Neural progenitor cell (in vitro differentiated cells): Measurements from ENCODE around the gene HIVEP2. TPM values are rescaled to one million over a fixed set of nuclear protein-coding genes. Genes with fewer than 3 reads are reported as not detected.

Source experiments
- DNase-seq: peaks from one replicate; pipeline ENCODE4 v3.0.0-alpha.2; 2016; ENCODE audit warnings: low spot score
- H2AFZ ChIP-seq: fragments of 200-600 bp; sonication (generic); replicated peaks from 2 replicates; pipeline ENCODE4 v1.6.1; 2016; ENCODE audit warnings: antibody characterized with exemption
- H3F3A ChIP-seq: fragments of 200-600 bp; sonication (generic); 2 replicates; pipeline ENCODE4 v1.6.1; 2016; ENCODE audit warnings: antibody characterized with exemption, low read depth
- H3K27ac ChIP-seq: fragments of 200-600 bp; sonication (generic); 2 replicates; pipeline ENCODE4 v1.5.1; 2016; ENCODE audit warnings: mild to moderate bottlenecking
- H3K27me3 ChIP-seq: fragments of 200-600 bp; sonication (generic); 2 replicates; pipeline ENCODE4 v1.6.1; 2016; ENCODE audit warnings: mild to moderate bottlenecking, moderate library complexity
- H3K36me3 ChIP-seq: fragments of 200-600 bp; sonication (generic); 2 replicates; pipeline ENCODE4 v1.5.1; 2016
- H3K4me1 ChIP-seq: fragments of 200-600 bp; sonication (generic); 2 replicates; pipeline ENCODE4 v1.6.1; 2016; ENCODE audit warnings: mixed run types
- H3K4me2 ChIP-seq: fragments of 200-600 bp; sonication (generic); 2 replicates; pipeline ENCODE4 v1.6.1; 2016
- H3K4me3 ChIP-seq: fragments of 200-600 bp; sonication (generic); 2 replicates; pipeline ENCODE4 v1.5.1; 2016
- H3K79me2 ChIP-seq: fragments of 200-600 bp; sonication (generic); 2 replicates; pipeline ENCODE4 v1.6.1; 2016; ENCODE audit warnings: low read depth
- H3K9ac ChIP-seq: fragments of 200-600 bp; sonication (generic); 2 replicates; pipeline ENCODE4 v1.6.1; 2016
- H3K9me3 ChIP-seq: fragments of 200-600 bp; sonication (generic); 2 replicates; pipeline ENCODE4 v1.5.1; 2016; ENCODE audit warnings: low read depth
- H4K20me1 ChIP-seq: fragments of 200-600 bp; sonication (generic); 2 replicates; pipeline ENCODE4 v1.6.1; 2016; ENCODE audit warnings: low read depth
- H3K27ac Mint-ChIP-seq: 3 replicates; pipeline ENCODE4 v1.8.0; 2021; ENCODE audit warnings: mixed read lengths
- H3K27me3 Mint-ChIP-seq: 2 replicates; pipeline ENCODE4 v1.8.0; 2022; ENCODE audit warnings: low read depth, mild to moderate bottlenecking, inconsistent platforms, moderate library complexity, mixed read lengths; ENCODE audit not compliant: insufficient read depth
- H3K36me3 Mint-ChIP-seq: 3 replicates; pipeline ENCODE4 v1.8.0; 2021; ENCODE audit warnings: mixed read lengths
- H3K4me1 Mint-ChIP-seq: 3 replicates; pipeline ENCODE4 v1.8.0; 2021; ENCODE audit warnings: mixed read lengths
- H3K4me3 Mint-ChIP-seq: 3 replicates; pipeline ENCODE4 v1.8.0; 2021; ENCODE audit warnings: mild to moderate bottlenecking, moderate library complexity, mixed read lengths
- H3K9me3 Mint-ChIP-seq: 3 replicates; pipeline ENCODE4 v1.8.0; 2020; ENCODE audit warnings: mixed read lengths
- EZH2 ChIP-seq: fragments of 200-600 bp; sonication (generic); IDR thresholded peaks from 2 replicates; pipeline ENCODE4 v1.6.1; 2017; ENCODE audit warnings: antibody characterized with exemption, mild to moderate bottlenecking, moderate library complexity
- EZH2phosphoT487 ChIP-seq: fragments of 200-600 bp; sonication (generic); IDR thresholded peaks from 2 replicates; pipeline ENCODE4 v1.6.1; 2017; ENCODE audit warnings: antibody characterized with exemption
- total RNA-seq: library from RNA; depleted of rRNA; stranded (reverse); fragments of >200 nt; gene quantifications from 2 replicates; pipeline ENCODE4 v1.2.3, GENCODE V29; 2015; ENCODE audit warnings: low replicate concordance
- TF ChIP-seq, protein P1 (sequence below): fragments of 200-600 bp; sonication (generic); IDR thresholded peaks from 2 replicates; pipeline ENCODE4 v1.5.1; 2017; ENCODE audit warnings: antibody characterized with exemption, mild to moderate bottlenecking

HIVEP2 gene
- total RNA-seq, 1 donor from 2014 or later, result 2.1 TPM

DNA sequence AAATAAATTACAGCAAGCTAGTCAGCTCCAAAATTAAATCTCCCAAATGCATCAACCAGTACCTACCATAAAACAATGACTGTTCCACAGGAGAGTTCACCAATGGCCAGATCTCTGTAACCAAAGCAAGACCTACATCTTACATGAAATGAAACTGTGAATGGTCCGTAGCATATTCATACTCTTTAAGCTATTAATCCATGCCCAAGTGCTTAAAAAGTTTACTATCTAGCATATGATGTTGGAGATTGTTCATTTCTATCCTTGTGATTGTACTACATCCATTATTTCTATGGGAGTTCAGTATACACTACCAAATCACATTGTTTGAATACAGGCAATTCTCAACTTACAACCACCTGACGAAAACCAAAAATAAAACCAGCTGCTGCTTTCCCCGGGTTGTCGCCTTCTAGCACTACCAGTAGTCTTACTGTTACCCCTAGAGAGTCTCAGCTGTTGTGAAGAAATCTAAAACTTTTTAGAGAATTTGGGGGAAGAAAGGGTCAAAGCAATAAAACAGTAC, 38.0 kb downstream of the HIVEP2 start:
- no peaks in the 10 kb centered on the region for H3K27me3 ChIP-seq
- H4K20me1 ChIP-seq, result no peaks in the 10 kb centered on the region
- H3K9me3 ChIP-seq, result no peaks in the 10 kb centered on the region
- TF ChIP-seq, protein P1, sequence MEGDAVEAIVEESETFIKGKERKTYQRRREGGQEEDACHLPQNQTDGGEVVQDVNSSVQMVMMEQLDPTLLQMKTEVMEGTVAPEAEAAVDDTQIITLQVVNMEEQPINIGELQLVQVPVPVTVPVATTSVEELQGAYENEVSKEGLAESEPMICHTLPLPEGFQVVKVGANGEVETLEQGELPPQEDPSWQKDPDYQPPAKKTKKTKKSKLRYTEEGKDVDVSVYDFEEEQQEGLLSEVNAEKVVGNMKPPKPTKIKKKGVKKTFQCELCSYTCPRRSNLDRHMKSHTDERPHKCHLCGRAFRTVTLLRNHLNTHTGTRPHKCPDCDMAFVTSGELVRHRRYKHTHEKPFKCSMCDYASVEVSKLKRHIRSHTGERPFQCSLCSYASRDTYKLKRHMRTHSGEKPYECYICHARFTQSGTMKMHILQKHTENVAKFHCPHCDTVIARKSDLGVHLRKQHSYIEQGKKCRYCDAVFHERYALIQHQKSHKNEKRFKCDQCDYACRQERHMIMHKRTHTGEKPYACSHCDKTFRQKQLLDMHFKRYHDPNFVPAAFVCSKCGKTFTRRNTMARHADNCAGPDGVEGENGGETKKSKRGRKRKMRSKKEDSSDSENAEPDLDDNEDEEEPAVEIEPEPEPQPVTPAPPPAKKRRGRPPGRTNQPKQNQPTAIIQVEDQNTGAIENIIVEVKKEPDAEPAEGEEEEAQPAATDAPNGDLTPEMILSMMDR, result no peak
- no peak for TF ChIP-seq EZH2
- no peak for TF ChIP-seq EZH2phosphoT487
- no peaks in the 10 kb centered on the region for H3K79me2 ChIP-seq
- Mint-ChIP-seq H3K27ac (no peak overlapping the region), H3K4me3 (no peak overlapping the region), H3K36me3 (no peaks in the 10 kb centered on the region), H3K27me3 (no peaks in the 10 kb centered on the region), H3K4me1 (no peaks in the 10 kb centered on the region), H3K9me3 (no peaks in the 10 kb centered on the region)
- no peak overlapping the region for H3K27ac ChIP-seq
- no peak overlapping the region for H3K4me3 ChIP-seq
- H3K9ac ChIP-seq, result no peak overlapping the region
- no peak overlapping the region for H2AFZ ChIP-seq
- H3F3A ChIP-seq, result no peaks in the 10 kb centered on the region
- H3K4me2 ChIP-seq, result no peak overlapping the region
- DNase-seq, result no peak
- H3K36me3 ChIP-seq, result no peaks in the 10 kb centered on the region
- no peaks in the 10 kb centered on the region for H3K4me1 ChIP-seq

DNA sequence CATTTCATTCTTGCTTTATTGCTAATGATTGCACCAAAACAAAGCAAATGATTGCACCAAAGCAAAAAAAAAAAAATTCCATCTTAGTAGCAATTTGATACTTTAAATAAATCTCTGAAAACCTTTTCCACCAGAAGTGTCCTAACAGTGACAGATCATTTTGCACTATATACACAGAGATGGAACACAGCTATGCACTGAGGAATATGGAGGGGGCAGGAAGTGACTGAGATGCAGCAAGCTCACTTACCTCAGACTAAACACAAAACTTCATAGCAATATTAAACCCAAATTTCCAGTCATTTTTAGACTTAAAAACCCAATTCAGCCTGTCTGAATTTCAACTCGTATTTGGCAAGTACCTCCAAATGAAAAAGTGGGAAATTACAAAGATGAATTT, 41.2 kb downstream of the HIVEP2 start:
- Mint-ChIP-seq H3K36me3 (no peaks in the 10 kb centered on the region), H3K9me3 (no peaks in the 10 kb centered on the region)
- H3K4me2 ChIP-seq, result no peak overlapping the region

DNA sequence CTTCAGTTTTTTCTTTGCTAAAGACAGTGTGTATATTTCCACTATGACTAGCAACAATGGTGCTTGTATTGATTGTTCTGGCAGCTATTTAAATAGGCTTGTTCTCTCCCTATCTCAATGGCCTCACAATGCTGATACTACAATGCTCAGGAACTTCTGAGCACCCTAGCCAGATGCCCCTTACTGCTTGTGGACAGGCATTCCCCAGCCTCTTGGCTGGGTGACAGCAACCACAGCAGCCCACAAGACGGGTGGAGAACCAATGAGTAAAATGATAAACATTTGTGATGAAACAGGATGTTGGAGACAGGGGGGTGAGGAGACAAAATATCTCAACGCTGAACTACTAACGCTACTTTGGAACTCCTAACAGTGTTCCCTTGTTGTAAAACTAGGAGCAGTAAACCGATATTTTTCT, 42.3 kb downstream of the HIVEP2 start:
- DNase-seq, result no peak
- Histone ChIP-seq H3K9ac (no peak overlapping the region), H3K4me3 (no peak overlapping the region), H3K79me2 (no peaks in the 10 kb centered on the region), H3K4me1 (no peaks in the 10 kb centered on the region), H3K4me2 (no peak overlapping the region), H3F3A (no peaks in the 10 kb centered on the region), H2AFZ (no peak overlapping the region), H3K27ac (no peak overlapping the region), H4K20me1 (no peaks in the 10 kb centered on the region), H3K27me3 (no peaks in the 10 kb centered on the region), H3K9me3 (no peaks in the 10 kb centered on the region), H3K36me3 (no peaks in the 10 kb centered on the region)
- Mint-ChIP-seq H3K4me3 (no peak overlapping the region), H3K36me3 (no peaks in the 10 kb centered on the region), H3K9me3 (no peaks in the 10 kb centered on the region), H3K4me1 (peaks cover 12% of the 10 kb centered on the region), H3K27me3 (no peaks in the 10 kb centered on the region), H3K27ac (no peak overlapping the region)
- TF ChIP-seq EZH2phosphoT487 (no peak), EZH2 (no peak)
- TF ChIP-seq, protein P1, result no peak

More for the DNA sequence above, 41.2 kb downstream of the HIVEP2 start:
- Histone ChIP-seq H3K79me2 (no peaks in the 10 kb centered on the region), H3K36me3 (no peaks in the 10 kb centered on the region), H2AFZ (no peak overlapping the region), H3K9ac (no peak overlapping the region), H4K20me1 (no peaks in the 10 kb centered on the region), H3K4me3 (no peak overlapping the region), H3K27ac (no peak overlapping the region), H3K4me1 (no peaks in the 10 kb centered on the region), H3K27me3 (no peaks in the 10 kb centered on the region), H3F3A (no peaks in the 10 kb centered on the region), H3K9me3 (no peaks in the 10 kb centered on the region)
- H3K27ac Mint-ChIP-seq, result no peak overlapping the region
- no peak for DNase-seq
- no peak for TF ChIP-seq EZH2
- TF ChIP-seq EZH2phosphoT487, result no peak
- TF ChIP-seq, protein P1, result no peak
- H3K4me1 Mint-ChIP-seq, result peaks cover 12% of the 10 kb centered on the region
- H3K4me3 Mint-ChIP-seq, result no peak overlapping the region
- H3K27me3 Mint-ChIP-seq, result no peaks in the 10 kb centered on the region
